Hematopoietic multipotent progenitor cell treated with erythropoietin and hydrocortisone succinate and interleukin-3 and kit ligand, for 15 days (in vitro differentiated cells): ENCODE data around the gene ZNF888.
"Not testable (repeated sequence)": the region's sequence is repeated elsewhere in the genome, so short reads cannot be mapped to it uniquely, and the experiment has no call there.

ENCODE experiments used
- DNase-seq: peaks from one replicate; pipeline ENCODE4 v3.0.0-alpha.2; 2015; ENCODE audit warnings: low spot score

Gene ZNF888

GRCh38 chr19:52922841-52923777 lies at the start of gene ZNF888:
TSS of gene ZNF888 (minus strand) at chr19:52923428. CDS start at chr19:52917873, 5,555 bp downstream.
- DNase-seq: peak; percentile 81

GRCh38 chr19:52967772-52968171 lies 44.5 kb upstream of the ZNF888 start:
- DNase-seq: no peak

- no peak for DNase-seq
Measured at GRCh38 chr19:52963247-52963618, 40.0 kb upstream of the ZNF888 start.

GRCh38 chr19:52962394-52963246 lies 39.4 kb upstream of the ZNF888 start, which contains the start of gene ZNF816:
TSS of gene ZNF816 (minus strand) at chr19:52962881. CDS start at chr19:52956089, 6,792 bp downstream.
- peak; percentile 90 for DNase-seq

GRCh38 chr19:52961981-52962380 lies 38.8 kb upstream of the ZNF888 start:
- DNase-seq: no peak

GRCh38 chr19:52959613-52960295 lies 36.5 kb upstream of the ZNF888 start:
- no peak for DNase-seq

GRCh38 chr19:52957591-52957990 lies 34.4 kb upstream of the ZNF888 start:
- no peak for DNase-seq

GRCh38 chr19:52956917-52957316 lies 33.7 kb upstream of the ZNF888 start:
- DNase-seq: no peak

- no peak for DNase-seq
Measured at GRCh38 chr19:52949422-52949821, 26.2 kb upstream of the ZNF888 start.

GRCh38 chr19:52948025-52948770 lies 25.0 kb upstream of the ZNF888 start:
- DNase-seq: no peak

- DNase-seq: no peak
Measured at GRCh38 chr19:52946322-52947310, 23.4 kb upstream of the ZNF888 start.

- DNase-seq: no peak
Measured at GRCh38 chr19:52945652-52946321, 22.6 kb upstream of the ZNF888 start.

- DNase-seq: not testable (repeated sequence)
Measured at GRCh38 chr19:52944703-52945493, 21.7 kb upstream of the ZNF888 start.

- no peak for DNase-seq
Measured at GRCh38 chr19:52943884-52944643, 20.8 kb upstream of the ZNF888 start.

- DNase-seq: no peak
Measured at GRCh38 chr19:52943134-52943883, 20.1 kb upstream of the ZNF888 start.

GRCh38 chr19:52942386-52943133 lies 19.3 kb upstream of the ZNF888 start:
- DNase-seq: peak; percentile 88
